ENCODE results near the gene MARK1.
"Not testable (repeated sequence)": the region's sequence is repeated elsewhere in the genome, so short reads cannot be mapped to it uniquely, and the experiment has no call there.

The MARK1 gene

GRCh38 chr1:220605651-220606050, 77.7 kb downstream of the MARK1 start:
- not testable (repeated sequence) for DNase-seq (ENCODE audit: low read depth in 1 of 2, low spot score in 1 of 2)

- not testable (repeated sequence) for DNase-seq (ENCODE audit: low read depth in 1 of 2, low spot score in 1 of 2)
Observed at GRCh38 chr1:220611100-220611499, 83.2 kb downstream of the MARK1 start.

- no peak for DNase-seq (ENCODE audit: low read depth in 1 of 2, low spot score in 1 of 2)
Observed at GRCh38 chr1:220616836-220617235, 88.9 kb downstream of the MARK1 start.

- DNase-seq (ENCODE audit: low read depth in 1 of 2, low spot score in 1 of 2), result no peak
Observed at GRCh38 chr1:220628431-220628830, 100.5 kb downstream of the MARK1 start.

- DNase-seq (ENCODE audit: low read depth in 1 of 2, low spot score in 1 of 2), result no peak
Observed at GRCh38 chr1:220631238-220631815, 103.4 kb downstream of the MARK1 start.

GRCh38 chr1:220637759-220638158, 109.8 kb downstream of the MARK1 start:
- no peak for DNase-seq (ENCODE audit: low read depth in 1 of 2, low spot score in 1 of 2)

- no peak for DNase-seq (ENCODE audit: low read depth in 1 of 2, low spot score in 1 of 2)
Observed at GRCh38 chr1:220642285-220642684, 114.3 kb downstream of the MARK1 start.

GRCh38 chr1:220652995-220653394, 125.1 kb downstream of the MARK1 start:
- no peak for DNase-seq (ENCODE audit: low read depth in 1 of 2, low spot score in 1 of 2)

GRCh38 chr1:220655509-220655908, 127.6 kb downstream of the MARK1 start:
- no peak for DNase-seq (ENCODE audit: low read depth in 1 of 2, low spot score in 1 of 2)

GRCh38 chr1:220655961-220656740, 128.2 kb downstream of the MARK1 start:
- DNase-seq (ENCODE audit: low read depth in 1 of 2, low spot score in 1 of 2), result no peak

- DNase-seq (ENCODE audit: low read depth in 1 of 2, low spot score in 1 of 2), result no peak
Observed at GRCh38 chr1:220666349-220666748, 138.4 kb downstream of the MARK1 start.

GRCh38 chr1:220669005-220669404, 141.1 kb downstream of the MARK1 start:
- no peak for DNase-seq (ENCODE audit: low read depth in 1 of 2, low spot score in 1 of 2)

GRCh38 chr1:220670365-220670764, 142.4 kb downstream of the MARK1 start:
- DNase-seq (ENCODE audit: low read depth in 1 of 2, low spot score in 1 of 2), result no peak

GRCh38 chr1:220673921-220674320, 146.0 kb downstream of the MARK1 start:
- DNase-seq (ENCODE audit: low read depth in 1 of 2, low spot score in 1 of 2), result no peak

GRCh38 chr1:220677251-220677650, 149.3 kb downstream of the MARK1 start:
- no peak for DNase-seq (ENCODE audit: low read depth in 1 of 2, low spot score in 1 of 2)

- no peak for DNase-seq (ENCODE audit: low read depth in 1 of 2, low spot score in 1 of 2)
Observed at GRCh38 chr1:220680085-220680687, 152.2 kb downstream of the MARK1 start.

GRCh38 chr1:220681220-220681880, 153.4 kb downstream of the MARK1 start:
- no peak for DNase-seq (ENCODE audit: low read depth in 1 of 2, low spot score in 1 of 2)

- DNase-seq (ENCODE audit: low read depth in 1 of 2, low spot score in 1 of 2), result no peak
Observed at GRCh38 chr1:220682901-220683576, 155.1 kb downstream of the MARK1 start.

GRCh38 chr1:220683716-220684115, 155.8 kb downstream of the MARK1 start:
- DNase-seq (ENCODE audit: low read depth in 1 of 2, low spot score in 1 of 2), result not testable (repeated sequence)

- no peak for DNase-seq (ENCODE audit: low read depth in 1 of 2, low spot score in 1 of 2)
Observed at GRCh38 chr1:220684890-220685289, 157.0 kb downstream of the MARK1 start.

GRCh38 chr1:220685879-220686278, 157.9 kb downstream of the MARK1 start:
- DNase-seq (ENCODE audit: low read depth in 1 of 2, low spot score in 1 of 2), result no peak

Measured in activated CD4-positive, alpha-beta T cell treated with anti-CD3 and anti-CD28 coated beads, Interleukin-2, amount 50 U/mL, for 24 hours (primary cell).